NCI-H446 treated with DMSO at 0.1 percent for 48 hours (cell line): ENCODE data around the gene AATK.

Experiments
- DNase-seq: peaks from one replicate; lab custom pipeline; 2025; lab: John Stamatoyannopoulos, UW

AATK gene, protein sequence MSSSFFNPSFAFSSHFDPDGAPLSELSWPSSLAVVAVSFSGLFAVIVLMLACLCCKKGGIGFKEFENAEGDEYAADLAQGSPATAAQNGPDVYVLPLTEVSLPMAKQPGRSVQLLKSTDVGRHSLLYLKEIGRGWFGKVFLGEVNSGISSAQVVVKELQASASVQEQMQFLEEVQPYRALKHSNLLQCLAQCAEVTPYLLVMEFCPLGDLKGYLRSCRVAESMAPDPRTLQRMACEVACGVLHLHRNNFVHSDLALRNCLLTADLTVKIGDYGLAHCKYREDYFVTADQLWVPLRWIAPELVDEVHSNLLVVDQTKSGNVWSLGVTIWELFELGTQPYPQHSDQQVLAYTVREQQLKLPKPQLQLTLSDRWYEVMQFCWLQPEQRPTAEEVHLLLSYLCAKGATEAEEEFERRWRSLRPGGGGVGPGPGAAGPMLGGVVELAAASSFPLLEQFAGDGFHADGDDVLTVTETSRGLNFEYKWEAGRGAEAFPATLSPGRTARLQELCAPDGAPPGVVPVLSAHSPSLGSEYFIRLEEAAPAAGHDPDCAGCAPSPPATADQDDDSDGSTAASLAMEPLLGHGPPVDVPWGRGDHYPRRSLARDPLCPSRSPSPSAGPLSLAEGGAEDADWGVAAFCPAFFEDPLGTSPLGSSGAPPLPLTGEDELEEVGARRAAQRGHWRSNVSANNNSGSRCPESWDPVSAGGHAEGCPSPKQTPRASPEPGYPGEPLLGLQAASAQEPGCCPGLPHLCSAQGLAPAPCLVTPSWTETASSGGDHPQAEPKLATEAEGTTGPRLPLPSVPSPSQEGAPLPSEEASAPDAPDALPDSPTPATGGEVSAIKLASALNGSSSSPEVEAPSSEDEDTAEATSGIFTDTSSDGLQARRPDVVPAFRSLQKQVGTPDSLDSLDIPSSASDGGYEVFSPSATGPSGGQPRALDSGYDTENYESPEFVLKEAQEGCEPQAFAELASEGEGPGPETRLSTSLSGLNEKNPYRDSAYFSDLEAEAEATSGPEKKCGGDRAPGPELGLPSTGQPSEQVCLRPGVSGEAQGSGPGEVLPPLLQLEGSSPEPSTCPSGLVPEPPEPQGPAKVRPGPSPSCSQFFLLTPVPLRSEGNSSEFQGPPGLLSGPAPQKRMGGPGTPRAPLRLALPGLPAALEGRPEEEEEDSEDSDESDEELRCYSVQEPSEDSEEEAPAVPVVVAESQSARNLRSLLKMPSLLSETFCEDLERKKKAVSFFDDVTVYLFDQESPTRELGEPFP (N-terminal part only)

GRCh38 chr17:81166033-81166492, at the start of gene AATK:
Gene AATK (minus strand): TSS chr17:81166221. CDS start chr17:81165992, 229 bp downstream.
- no peak for DNase-seq

- DNase-seq, result no peak
Observed at GRCh38 chr17:81213978-81214377, 48.0 kb upstream of the AATK start.

DNA sequence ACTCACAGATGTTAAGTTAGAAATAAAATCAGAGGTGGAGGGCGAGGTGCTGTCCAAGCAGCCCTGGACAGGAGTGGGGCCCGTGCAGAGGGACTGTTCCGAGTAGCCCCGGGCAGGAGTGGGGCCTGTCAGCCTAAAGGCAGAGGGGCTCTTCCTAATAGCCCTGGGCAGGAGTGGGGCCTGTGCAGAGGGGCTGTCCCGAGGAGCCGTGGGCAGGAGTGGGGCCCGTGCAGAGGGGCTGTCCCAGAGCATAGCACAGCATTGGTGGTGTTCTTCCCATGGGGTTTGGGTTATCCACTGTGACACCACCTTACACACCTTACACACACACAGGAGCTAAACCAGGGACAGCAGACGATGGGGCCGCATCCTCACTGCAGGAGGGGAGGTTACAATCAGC, 46.3 kb upstream of the AATK start:
- no peak for DNase-seq

- no peak for DNase-seq
Observed at GRCh38 chr17:81210868-81211267, 44.8 kb upstream of the AATK start.

GRCh38 chr17:81210466-81210865, 44.4 kb upstream of the AATK start:
- no peak for DNase-seq

DNA sequence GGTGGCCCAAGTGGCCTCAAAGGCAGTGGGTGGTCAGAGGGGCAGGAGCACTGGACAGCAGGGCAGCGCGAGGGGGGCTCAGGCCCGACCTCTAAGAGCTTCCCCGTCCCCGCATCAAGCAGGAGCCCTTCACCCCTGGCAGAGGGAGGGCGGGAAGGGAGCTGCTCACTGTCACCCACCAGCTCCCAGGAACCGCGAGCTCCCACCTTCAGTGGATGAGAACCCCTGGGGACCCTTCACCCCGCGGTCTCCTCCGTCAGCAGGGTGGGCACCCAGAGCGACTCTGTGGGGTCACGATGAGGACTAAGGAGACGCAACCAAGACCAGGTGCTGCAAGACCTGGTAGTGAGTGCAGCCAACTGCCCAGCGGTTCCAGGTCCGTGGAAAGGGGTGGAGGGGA, 43.1 kb upstream of the AATK start:
- no peak for DNase-seq

- DNase-seq, result no peak
Observed at GRCh38 chr17:81208651-81209050, 42.6 kb upstream of the AATK start.

- DNase-seq, result no peak
Observed at GRCh38 chr17:81207610-81208581, 41.9 kb upstream of the AATK start.

- DNase-seq, result no peak
Observed at GRCh38 chr17:81206657-81207056, 40.6 kb upstream of the AATK start.

DNA sequence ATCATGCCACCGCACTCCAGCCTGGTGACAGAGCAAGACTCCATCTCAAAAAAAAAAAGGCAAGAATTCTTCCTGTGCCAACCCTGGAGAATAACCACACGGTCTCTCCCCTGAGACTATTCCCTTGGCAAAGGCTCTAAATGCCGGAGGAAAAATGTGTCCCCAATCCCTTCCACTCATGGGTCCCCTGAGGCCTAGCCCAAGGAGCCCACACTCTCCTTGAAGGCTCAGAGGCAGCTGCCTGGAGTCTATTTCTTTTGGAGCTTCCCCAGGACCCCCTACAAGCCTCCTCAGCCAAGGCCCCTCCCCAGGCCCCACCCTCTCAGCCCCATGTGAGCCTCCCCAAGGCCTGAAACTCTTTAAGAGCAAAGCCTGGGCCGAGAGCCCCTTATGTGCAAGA, 40.1 kb upstream of the AATK start:
- no peak for DNase-seq

DNA sequence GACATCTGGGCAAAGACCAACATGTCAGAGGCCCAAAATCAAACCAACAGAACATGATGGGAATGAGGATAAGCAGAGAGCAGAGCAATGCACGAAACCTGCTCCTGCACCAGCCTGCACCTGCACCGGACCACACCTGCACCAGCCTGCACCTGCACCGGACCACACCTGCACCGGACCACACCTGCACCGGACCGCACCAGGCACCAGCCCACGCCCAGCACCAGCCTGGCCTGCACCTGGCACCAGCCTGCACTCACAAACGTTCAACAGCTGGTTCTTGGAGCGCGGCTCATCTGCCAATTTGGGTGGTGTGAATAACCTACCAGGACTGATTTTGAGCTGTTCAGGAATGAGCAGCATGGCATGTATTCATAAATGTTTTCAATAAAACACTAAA, 38.6 kb upstream of the AATK start:
- no peak for DNase-seq

DNA sequence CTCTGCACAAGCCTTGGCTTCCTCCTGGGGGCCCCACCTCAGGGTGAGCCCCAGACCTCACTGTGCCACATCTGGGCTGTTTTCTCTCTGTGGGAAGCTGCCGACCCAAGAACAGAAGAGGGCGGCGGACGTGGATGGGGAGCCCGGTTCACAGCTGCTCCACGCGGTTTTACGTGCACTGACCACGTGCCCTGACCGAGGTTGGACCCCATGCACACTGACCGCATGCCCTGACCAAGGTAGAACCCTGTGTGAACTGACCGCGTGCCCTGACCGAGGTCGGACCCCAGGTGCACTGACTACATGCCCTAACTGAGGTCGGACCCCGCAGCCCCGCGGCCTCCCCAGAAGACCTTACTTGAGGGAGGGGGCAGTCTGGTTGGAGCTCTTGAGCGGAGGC, 37.1 kb upstream of the AATK start:
- no peak for DNase-seq

GRCh38 chr17:81202318-81202717, 36.3 kb upstream of the AATK start:
- no peak for DNase-seq

GRCh38 chr17:81200695-81201580, 34.9 kb upstream of the AATK start:
- DNase-seq, result no peak

GRCh38 chr17:81200201-81200600, 34.2 kb upstream of the AATK start:
- no peak for DNase-seq

- no peak for DNase-seq
Observed at GRCh38 chr17:81199482-81199830, 33.4 kb upstream of the AATK start.

DNA sequence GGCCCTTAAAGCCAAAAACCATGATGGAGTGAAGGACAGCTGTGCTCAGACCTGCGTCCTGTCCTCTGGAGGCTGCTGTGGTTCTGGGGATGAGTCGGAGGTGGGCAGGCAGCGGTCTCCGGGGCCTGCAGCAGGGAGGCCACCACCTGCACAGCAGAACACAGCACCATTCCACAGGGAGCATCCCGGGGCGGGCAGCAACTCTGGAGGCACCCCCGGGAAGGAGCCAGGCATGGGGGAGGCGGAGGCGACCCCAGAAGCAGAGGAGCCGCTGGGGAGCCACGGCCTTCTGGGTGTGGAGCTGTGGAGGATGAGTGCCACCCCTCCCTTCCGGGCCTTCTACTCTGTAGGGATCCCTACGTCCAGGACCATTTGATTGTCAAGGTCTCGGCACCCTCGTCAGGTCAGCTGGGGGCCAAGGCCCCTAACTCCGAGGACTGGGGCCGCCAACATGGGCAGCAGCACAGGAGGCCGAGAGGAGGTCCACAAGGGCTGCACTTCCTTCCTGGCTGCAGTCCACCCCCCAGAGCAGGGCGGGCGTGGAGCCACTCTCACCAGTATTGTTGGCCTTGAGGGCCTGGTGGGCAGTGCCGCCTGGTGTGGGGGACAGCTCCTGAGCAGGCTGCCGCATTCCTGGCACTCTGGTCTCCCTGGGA, 32.9 kb upstream of the AATK start:
- DNase-seq, result no peak

GRCh38 chr17:81197831-81198490, 31.9 kb upstream of the AATK start:
- DNase-seq, result no peak

DNA sequence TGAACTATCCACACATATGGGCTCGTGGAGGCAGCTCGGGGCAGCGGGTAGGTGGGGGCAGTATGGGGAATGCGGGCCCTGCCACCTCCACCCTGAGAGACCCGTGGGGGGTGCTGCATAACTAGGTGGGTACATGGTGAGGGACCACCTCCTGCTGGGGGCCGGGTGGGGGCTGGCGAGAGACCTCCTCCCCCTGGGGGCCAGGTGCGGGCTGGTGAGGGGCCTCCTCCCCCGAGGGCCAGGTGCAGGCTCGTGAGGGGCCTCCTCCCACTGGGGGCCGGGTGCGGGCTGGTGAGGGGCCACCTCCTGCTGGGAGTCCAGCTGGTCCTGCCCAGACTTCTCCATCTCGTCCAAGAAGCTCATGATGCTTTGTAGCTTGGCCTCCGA, 31.4 kb upstream of the AATK start:
- no peak for DNase-seq
